GM18519 (cell line): ENCODE measurements around the gene LYST.
"Not testable (repeated sequence)": the region's sequence is repeated elsewhere in the genome, so short reads cannot be mapped to it uniquely, and the experiment has no call there.

Source experiments
- ATAC-seq: cut with Tn5 transposase; IDR thresholded peaks from one replicate; pipeline ENCODE4 v1.9.1; 2021; ENCODE audit warnings: mild to moderate bottlenecking, moderate library complexity; ENCODE audit not compliant: unreplicated experiment, low FRiP score

LYST gene

DNA sequence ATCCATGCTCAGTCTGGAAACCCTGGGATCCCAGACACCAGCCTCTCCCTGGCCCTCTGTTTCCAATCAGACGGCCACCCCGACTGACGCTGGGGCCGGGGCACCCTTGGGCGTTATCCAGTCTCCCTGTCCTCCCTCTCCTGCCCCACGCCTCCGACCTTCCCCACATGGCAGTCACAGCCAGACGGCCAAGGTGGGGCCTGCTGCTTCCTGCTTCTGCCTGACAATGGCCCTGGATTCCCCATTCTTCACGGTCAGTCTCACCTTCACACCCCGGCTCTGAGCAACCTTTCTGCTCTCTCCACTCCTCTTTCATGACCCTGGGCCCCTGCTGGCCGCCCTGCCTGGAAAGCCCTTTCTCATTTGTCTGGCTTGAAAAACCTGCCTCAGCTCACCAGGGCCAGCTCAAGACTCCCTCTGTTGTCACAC is 223.7 kb downstream of the LYST start:
- ATAC-seq, result no peak

DNA sequence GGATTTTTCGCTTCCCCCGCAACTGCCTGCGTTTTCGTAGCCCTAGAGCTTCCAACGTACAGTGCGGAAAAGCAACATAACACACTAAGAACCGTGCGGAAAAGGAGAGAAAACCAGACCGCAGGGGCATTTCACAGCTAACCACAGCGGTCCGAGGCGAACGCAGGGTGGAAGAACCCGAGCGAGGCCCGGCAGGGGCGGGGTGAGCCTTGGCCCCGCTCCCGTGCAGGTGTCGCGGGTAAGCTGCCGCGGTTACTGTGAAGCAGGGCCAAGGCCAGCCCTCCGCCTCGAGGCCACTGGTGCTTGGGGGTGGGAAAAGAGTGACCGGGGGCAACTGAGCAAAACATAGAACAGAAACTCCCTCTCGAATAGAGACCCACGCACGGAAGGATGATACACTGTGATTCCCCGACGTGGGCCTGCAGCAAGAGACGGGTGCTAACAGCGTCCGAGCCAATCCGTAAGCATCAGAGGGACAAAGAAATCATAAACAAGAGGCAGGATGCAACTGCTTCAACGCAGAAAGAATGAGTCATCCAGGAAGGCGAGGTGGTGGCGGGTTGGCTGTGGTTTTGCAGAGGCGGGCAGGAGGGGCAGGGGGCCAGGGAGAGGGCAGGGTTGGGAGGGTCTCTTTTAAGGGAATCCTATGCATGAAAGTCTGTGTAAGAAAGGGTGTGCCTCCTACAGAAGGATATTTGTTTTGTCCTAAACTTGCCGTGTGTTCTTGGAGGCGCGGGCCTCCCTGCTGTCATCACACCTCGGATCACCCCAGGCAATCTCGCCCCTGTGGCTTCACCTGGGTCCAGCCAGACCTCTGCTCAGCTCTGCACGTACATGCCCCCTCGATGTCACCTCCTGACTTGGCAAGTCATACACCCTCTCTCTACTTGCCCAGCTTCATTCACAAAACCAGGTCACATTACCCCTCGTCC is 224.4 kb downstream of the LYST start:
- peak; percentile 54 for ATAC-seq

GRCh38 chr1:235640580-235640979 is 226.1 kb downstream of the LYST start:
- no peak for ATAC-seq

- ATAC-seq, result no peak
These were observed 227.2 kb downstream of the LYST start for GRCh38 chr1:235639226-235640205.

- ATAC-seq, result not testable (repeated sequence)
These were observed 228.1 kb downstream of the LYST start for GRCh38 chr1:235638612-235639011.

DNA sequence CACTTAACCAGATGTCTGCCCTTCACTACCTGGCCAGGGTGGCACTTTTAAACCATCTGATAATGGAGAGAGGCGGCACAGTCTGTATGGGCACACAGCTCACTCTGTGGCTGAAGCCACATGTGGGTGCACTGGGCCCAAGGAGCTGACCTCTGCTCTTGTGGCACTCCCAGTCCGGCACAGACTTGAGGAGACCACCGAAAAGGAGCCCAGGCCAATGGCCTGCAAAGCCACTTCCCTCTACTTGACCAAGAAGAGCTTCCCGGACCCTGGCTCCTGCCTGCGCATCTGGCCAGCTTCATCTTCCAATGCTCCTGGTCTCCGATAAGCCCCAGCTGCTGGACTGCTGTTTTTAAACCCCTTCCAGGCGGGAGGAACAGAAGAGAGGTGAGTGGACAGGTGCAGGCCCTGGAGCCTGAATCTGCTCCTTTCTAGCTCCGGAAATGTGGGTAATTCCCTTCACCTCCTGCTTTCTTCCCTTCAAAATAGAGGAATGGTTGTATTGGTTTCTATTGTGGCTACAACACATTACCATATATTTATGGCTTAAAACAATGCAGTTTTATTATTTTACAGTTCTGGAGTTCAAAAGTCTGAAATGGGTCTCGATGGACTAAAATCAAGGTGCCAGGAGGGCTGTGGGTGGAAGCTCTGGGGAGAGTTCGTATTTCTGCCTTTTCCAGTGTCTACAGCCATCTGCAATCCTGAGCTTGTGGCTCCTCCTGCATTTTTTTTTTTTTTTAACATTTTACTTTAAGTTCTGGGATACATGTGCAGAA is 228.8 kb downstream of the LYST start:
- ATAC-seq, result no peak

DNA sequence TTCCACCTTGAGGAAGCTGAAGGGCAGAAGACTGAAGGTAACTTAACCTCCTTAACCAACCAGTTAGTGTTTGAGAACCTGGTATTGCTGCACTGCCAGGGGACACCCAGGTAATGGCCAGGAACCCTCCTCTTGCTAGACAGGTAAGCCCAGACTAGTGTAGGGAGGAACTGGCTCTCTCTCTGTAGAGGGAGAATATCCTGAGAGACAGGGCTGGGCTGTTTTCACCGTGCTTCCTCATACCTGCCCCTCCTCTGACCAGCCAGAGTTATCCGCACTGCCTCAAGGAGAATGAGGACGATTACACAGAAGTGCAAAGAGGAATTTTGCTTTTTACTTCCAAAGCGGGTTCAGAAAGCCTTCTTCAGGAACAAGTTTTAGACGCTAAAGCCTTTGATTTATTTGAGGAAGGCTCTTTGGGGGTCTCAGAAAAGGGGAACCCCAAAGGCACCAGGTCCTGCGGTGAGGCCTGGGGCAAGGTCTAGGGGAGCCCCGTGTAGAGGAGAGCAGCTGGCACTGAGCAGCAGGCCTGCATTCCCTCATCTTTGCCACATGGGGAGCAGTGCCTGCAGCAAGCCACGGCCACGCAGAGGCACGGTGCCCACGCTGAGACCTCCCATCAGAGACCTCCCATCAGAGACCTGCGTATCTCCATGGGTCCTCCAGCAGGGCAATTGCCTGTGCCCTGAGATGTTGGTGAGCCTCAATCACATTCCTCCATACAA is 230.6 kb downstream of the LYST start:
- no peak for ATAC-seq

DNA sequence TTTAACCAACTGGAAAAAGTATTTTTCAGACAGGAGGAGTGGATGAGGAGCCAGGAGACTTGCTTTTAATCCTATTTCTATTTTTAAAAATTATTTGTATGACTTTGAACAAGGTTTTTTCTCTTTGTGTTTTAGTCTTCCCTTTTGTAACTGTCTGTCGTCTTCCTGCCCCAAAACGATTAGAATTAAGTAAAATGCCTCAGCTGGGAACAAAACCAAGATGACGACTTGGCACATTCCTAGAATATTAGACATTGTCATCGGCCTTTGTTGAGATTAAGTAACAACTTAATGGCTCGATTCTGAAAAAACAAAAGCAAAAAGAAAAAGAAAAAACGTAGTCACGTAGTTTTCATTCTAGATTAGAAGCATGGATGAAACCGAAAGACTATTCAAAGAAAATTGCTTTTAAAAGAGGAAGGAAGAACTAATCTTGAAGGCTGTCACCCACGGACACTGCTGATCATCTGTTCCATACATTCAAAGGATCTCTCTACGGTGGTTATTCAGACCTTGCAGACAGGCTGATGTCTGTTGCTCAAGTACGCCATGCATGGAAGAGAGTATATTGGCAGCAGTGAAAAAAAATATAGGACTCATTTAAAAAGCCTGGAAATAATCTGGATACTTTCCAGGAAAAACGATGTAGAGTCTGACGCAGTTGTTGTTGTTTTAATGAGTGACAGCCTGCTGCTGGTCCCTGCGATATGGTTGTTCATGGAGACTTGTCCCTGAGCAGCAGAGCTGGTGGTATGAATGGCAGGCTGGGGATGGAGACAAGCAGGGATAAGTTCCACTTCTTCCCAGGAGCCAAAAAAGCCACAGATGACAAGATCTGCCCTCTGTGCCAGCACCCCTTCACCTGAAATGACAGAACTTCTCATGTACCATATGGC is 234.0 kb downstream of the LYST start:
- ATAC-seq, result no peak

DNA sequence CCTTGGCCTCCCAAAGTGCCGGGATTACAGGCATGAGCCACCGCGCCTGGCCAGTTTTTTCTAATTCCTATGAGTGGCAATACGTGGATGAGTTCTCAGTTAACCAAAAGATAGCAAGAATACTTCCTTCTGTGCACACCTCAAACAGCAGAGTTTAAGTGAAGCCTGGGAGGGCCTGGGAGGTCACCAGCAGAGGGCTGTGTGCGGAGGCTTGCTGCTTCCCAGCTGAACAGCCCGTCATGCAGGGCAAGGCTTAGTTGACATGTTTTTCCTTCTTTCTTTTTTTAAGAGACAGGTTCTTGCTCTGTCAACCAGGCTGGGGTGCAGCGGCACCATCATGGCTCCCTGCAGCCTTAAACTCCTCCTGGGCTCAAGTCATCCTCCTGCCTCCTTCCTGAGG is 234.9 kb downstream of the LYST start:
- no peak for ATAC-seq

DNA sequence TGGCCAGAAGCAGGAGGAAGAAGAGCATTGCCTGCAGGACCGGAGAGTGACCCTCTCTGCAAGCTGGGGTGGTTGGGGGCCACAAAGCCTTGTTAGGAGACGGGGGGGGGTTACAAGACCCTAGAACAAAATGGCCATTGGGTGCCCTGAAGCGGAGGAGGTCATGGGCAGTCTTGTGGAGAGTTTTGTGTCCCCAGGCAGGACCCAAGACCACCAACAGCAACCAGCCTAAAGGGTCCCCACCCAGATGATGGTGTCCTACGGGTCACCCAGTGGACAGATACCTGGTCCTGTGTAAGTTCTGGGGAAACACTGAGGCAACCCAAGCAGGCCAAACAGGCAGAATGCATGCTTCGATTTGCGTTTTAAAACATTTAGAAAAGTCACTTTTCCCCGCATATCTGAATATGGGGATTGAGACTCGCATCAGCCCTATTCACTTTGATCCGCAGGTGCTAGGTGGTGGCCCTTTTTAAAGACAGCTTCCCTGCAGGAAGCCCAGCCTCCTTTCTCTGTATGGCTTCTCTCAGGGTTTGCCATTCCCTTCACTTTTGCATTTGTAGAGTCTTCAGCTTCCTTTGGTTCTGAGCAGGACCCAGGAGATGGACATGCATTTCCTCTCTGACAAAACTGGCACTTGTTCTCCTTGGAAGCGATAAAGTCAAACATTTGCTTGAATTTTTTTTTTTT is 238.2 kb downstream of the LYST start:
- ATAC-seq, result no peak

- no peak for ATAC-seq
These were observed 240.9 kb downstream of the LYST start for GRCh38 chr1:235625831-235626230.

GRCh38 chr1:235625340-235625739 is 241.4 kb downstream of the LYST start:
- no peak for ATAC-seq

GRCh38 chr1:235624721-235625333 is 241.9 kb downstream of the LYST start:
- ATAC-seq, result no peak

DNA sequence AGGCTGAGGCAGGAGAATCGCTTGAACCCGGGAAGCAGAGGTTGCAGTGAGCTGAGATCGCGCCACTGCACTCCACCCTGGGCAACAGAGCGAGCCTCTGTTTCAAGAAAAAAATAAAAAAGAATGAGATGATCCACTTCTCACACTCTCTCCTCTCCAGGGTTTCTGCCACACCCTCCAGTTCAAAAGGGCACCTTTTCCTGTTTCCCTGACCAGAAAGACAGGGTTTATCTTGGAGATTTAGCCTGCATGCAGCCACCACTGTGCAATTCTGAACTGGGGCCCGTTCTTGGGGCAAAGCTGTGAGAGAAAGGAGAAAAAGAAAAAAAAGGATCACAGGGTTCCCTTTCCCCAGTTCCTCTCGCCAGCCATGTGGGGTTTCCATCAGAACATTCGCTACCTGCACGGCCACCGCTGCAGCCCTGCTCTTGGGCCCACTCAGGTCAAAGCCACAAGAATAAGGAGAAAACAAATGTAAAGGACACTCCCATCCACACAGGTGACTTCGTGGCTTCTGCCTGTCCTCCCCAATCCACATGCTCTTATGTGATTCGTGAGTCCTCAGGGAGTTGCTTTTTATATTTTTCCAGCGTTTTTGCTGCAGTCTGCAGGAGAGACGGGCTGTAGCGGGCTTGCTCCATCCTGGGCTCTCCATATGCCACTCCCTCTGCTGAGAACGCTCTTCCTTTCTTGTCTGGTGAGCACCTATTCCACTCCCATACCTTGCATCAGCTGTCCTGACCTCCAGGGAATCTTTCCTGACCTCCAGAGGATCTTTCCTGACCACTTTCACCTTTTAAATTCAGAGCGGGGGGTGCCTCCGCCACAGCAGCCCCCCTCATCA is 243.5 kb downstream of the LYST start:
- no peak for ATAC-seq

GRCh38 chr1:235619149-235619548 is 247.6 kb downstream of the LYST start:
- ATAC-seq, result not testable (repeated sequence)

- no peak for ATAC-seq
These were observed 248.9 kb downstream of the LYST start for GRCh38 chr1:235617808-235618207.

DNA sequence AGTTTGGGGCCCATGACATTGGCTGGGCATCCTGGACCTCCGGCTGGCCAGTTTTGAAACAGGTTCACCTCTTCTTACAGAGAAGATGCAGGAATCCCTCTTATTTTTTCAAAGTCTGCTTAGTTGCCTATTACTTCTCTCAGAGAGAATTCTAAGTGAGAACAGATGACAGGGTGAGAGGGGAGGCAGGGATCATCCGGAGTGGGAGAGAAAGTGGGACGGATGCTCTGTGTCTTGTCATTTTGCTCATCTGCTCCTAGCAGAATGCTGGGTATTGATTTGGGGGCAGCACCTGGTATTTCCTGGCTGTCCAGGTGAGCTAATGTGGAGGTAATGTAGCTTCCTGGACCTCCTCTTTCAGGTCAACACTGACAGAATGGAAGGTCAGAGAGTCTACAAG is 249.6 kb downstream of the LYST start:
- no peak for ATAC-seq
